Measurements from ENCODE around the gene RSPH3.
"Not testable (repeated sequence)": the region's sequence is repeated elsewhere in the genome, so short reads cannot be mapped to it uniquely, and the experiment has no call there.

The RSPH3 gene

GRCh38 chr6:159039885-159040258, 39.9 kb upstream of the RSPH3 start:
- peaks cover 73% of the 10 kb centered on the region for H3K79me2 ChIP-seq (ENCODE audit: control insufficient read depth, low read length)
- no peaks in the 10 kb centered on the region for H3K9me2 ChIP-seq (replicated peaks; ENCODE audit: control insufficient read depth, low read length)
- peaks cover 88% of the 10 kb centered on the region for H3F3A ChIP-seq (ENCODE audit: control insufficient read depth, insufficient read depth)
- H3K27ac ChIP-seq (ENCODE audit: low read depth, low read length): peak overlapping the region; percentile 89
- H3K27me3 ChIP-seq (ENCODE audit: control insufficient read depth, low read length): no peaks in the 10 kb centered on the region
- peaks cover 45% of the 10 kb centered on the region for H4K20me1 ChIP-seq (ENCODE audit: control insufficient read depth, insufficient read depth, low read depth, low read length)
- no peaks in the 10 kb centered on the region for H3K9me3 ChIP-seq (ENCODE audit: control insufficient read depth, insufficient read depth, low read length)
- H3K4me1 ChIP-seq (ENCODE audit: control insufficient read depth, low read length): peaks cover 62% of the 10 kb centered on the region
- peak overlapping the region; percentile 93 for H3K4me3 ChIP-seq (ENCODE audit: low read length)
- H3K36me3 ChIP-seq (ENCODE audit: control insufficient read depth, low read length): peaks cover 98% of the 10 kb centered on the region
- TF ChIP-seq CTCF (IDR thresholded peaks at IDR 0.05; ENCODE audit: low read depth, low read length, poor library complexity, severe bottlenecking) (no peak), EZH2phosphoT487 (IDR thresholded peaks at IDR 0.05; ENCODE audit: borderline replicate concordance, low read length) (no peak)
- peak overlapping the region; percentile 73 for H3K4me2 ChIP-seq (ENCODE audit: low read length)

- H3K4me1 ChIP-seq (ENCODE audit: control insufficient read depth, low read length): peaks cover 62% of the 10 kb centered on the region
Observed at GRCh38 chr6:159038914-159039884, 39.2 kb upstream of the RSPH3 start.

GRCh38 chr6:159038318-159038717, 38.3 kb upstream of the RSPH3 start:
- H3K79me2 ChIP-seq (ENCODE audit: control insufficient read depth, low read length): peaks cover 58% of the 10 kb centered on the region

More at GRCh38 chr6:159038914-159039884, 39.2 kb upstream of the RSPH3 start:
- Histone ChIP-seq H3K79me2 (ENCODE audit: control insufficient read depth, low read length) (peaks cover 67% of the 10 kb centered on the region), H3K9me3 (ENCODE audit: control insufficient read depth, insufficient read depth, low read length) (no peaks in the 10 kb centered on the region), H3K4me2 (ENCODE audit: low read length) (peak overlapping the region; percentile 73), H3F3A (ENCODE audit: control insufficient read depth, insufficient read depth) (peaks cover 89% of the 10 kb centered on the region), H4K20me1 (ENCODE audit: control insufficient read depth, insufficient read depth, low read depth, low read length) (peaks cover 45% of the 10 kb centered on the region), H3K27ac (ENCODE audit: low read depth, low read length) (peak overlapping the region; percentile 89), H3K27me3 (ENCODE audit: control insufficient read depth, low read length) (no peaks in the 10 kb centered on the region), H3K36me3 (ENCODE audit: control insufficient read depth, low read length) (peaks cover 98% of the 10 kb centered on the region), H3K9me2 (replicated peaks; ENCODE audit: control insufficient read depth, low read length) (no peaks in the 10 kb centered on the region), H3K4me3 (ENCODE audit: low read length) (peak overlapping the region; percentile 93)
- no peak for TF ChIP-seq EZH2phosphoT487 (IDR thresholded peaks at IDR 0.05; ENCODE audit: borderline replicate concordance, low read length)
- TF ChIP-seq CTCF (IDR thresholded peaks at IDR 0.05; ENCODE audit: low read depth, low read length, poor library complexity, severe bottlenecking): no peak

GRCh38 chr6:159037756-159038290, 37.8 kb upstream of the RSPH3 start:
- H3K27me3 ChIP-seq (ENCODE audit: control insufficient read depth, low read length): no peaks in the 10 kb centered on the region
- peaks cover 53% of the 10 kb centered on the region for H3K79me2 ChIP-seq (ENCODE audit: control insufficient read depth, low read length)
- peaks cover 91% of the 10 kb centered on the region for H3F3A ChIP-seq (ENCODE audit: control insufficient read depth, insufficient read depth)
- no peak overlapping the region for H3K4me3 ChIP-seq (ENCODE audit: low read length)
- H4K20me1 ChIP-seq (ENCODE audit: control insufficient read depth, insufficient read depth, low read depth, low read length): peaks cover 45% of the 10 kb centered on the region
- H3K9me3 ChIP-seq (ENCODE audit: control insufficient read depth, insufficient read depth, low read length): no peaks in the 10 kb centered on the region
- H3K36me3 ChIP-seq (ENCODE audit: control insufficient read depth, low read length): peaks cover 84% of the 10 kb centered on the region
- TF ChIP-seq EZH2phosphoT487 (IDR thresholded peaks at IDR 0.05; ENCODE audit: borderline replicate concordance, low read length) (no peak), CTCF (IDR thresholded peaks at IDR 0.05; ENCODE audit: low read depth, low read length, poor library complexity, severe bottlenecking) (no peak)
- H3K4me1 ChIP-seq (ENCODE audit: control insufficient read depth, low read length): peaks cover 60% of the 10 kb centered on the region
- H3K27ac ChIP-seq (ENCODE audit: low read depth, low read length): peak overlapping the region; percentile 89
- peak overlapping the region; percentile 73 for H3K4me2 ChIP-seq (ENCODE audit: low read length)
- no peaks in the 10 kb centered on the region for H3K9me2 ChIP-seq (replicated peaks; ENCODE audit: control insufficient read depth, low read length)

More at GRCh38 chr6:159038318-159038717, 38.3 kb upstream of the RSPH3 start:
- H3K9me3 ChIP-seq (ENCODE audit: control insufficient read depth, insufficient read depth, low read length); H3K9me2 ChIP-seq (replicated peaks; ENCODE audit: control insufficient read depth, low read length); H3K4me3 ChIP-seq (ENCODE audit: low read length); H3K27me3 ChIP-seq (ENCODE audit: control insufficient read depth, low read length): not testable (repeated sequence)
- H3K27ac ChIP-seq (ENCODE audit: low read depth, low read length): peak overlapping the region; percentile 89
- H3K4me2 ChIP-seq (ENCODE audit: low read length): peak overlapping the region; percentile 73
- H3K4me1 ChIP-seq (ENCODE audit: control insufficient read depth, low read length): peaks cover 62% of the 10 kb centered on the region
- peaks cover 89% of the 10 kb centered on the region for H3F3A ChIP-seq (ENCODE audit: control insufficient read depth, insufficient read depth)
- peaks cover 89% of the 10 kb centered on the region for H3K36me3 ChIP-seq (ENCODE audit: control insufficient read depth, low read length)
- H4K20me1 ChIP-seq (ENCODE audit: control insufficient read depth, insufficient read depth, low read depth, low read length): peaks cover 45% of the 10 kb centered on the region
